Thyroid gland (tissue), 4 donors: ENCODE measurements around the gene FAM234A. TPM values are rescaled to one million over a fixed set of nuclear protein-coding genes. Genes with fewer than 3 reads are reported as not detected.

Experiments used
- DNase-seq, 2 donors: peaks; one replicate each; pipeline ENCODE4 v3.0.0-alpha.2; 2019
- H3K27ac ChIP-seq, 3 donors: fragments of 200-600 bp; sonication (generic); 1 replicate in 2 of 3; 2 replicates in 1 of 3; pipeline ENCODE4 v1.5.1; 2016 to 2019; ENCODE audit warnings: mild to moderate bottlenecking in 1 of 3, moderate library complexity in 1 of 3
- H3K27me3 ChIP-seq: fragments of 200-600 bp; sonication (generic); one replicate; pipeline ENCODE4 v1.5.1; 2019
- H3K36me3 ChIP-seq, 2 donors: fragments of 200-600 bp; sonication (generic); one replicate each; pipeline ENCODE4 v1.5.1; 2016 to 2019
- H3K4me1 ChIP-seq, 2 donors: fragments of 200-600 bp; sonication (generic); one replicate each; pipeline ENCODE4 v1.5.1; 2017 to 2019
- H3K4me3 ChIP-seq, 3 donors: fragments of 200-600 bp; sonication (generic); replicated peaks in 1 of 3; 1 replicate in 2 of 3; 2 replicates in 1 of 3; pipeline ENCODE4 v1.5.1; 2016; ENCODE audit warnings: mild to moderate bottlenecking in 1 of 3
- H3K9me3 ChIP-seq: fragments of 200-600 bp; sonication (generic); one replicate; pipeline ENCODE4 v1.5.1; 2017
- CTCF ChIP-seq, 6 experiments: fragments of 200-600 bp in 3 of 6; fragments of 450-650 bp in 3 of 6; sonication (generic) in 3 of 6; IDR thresholded peaks; one replicate each; pipeline ENCODE4 v1.5.1; 2016 to 2019; ENCODE audit warnings: antibody characterized with exemption in 6 of 6, mild to moderate bottlenecking in 2 of 6, inconsistent platforms in 1 of 6, moderate library complexity in 1 of 6
- POLR2A ChIP-seq, 2 donors: fragments of 450-650 bp; IDR thresholded peaks; one replicate each; pipeline ENCODE4 v1.6.1; 2017; ENCODE audit warnings: antibody characterized with exemption in 2 of 2, mild to moderate bottlenecking in 2 of 2, moderate library complexity in 1 of 2
- WGBS, 2 donors: methylation state at CpG; one replicate each; pipeline ENCODE4 v1.1.5; 2017; 5-methylcytosine and 5-hydroxymethylcytosine counted together
- intact Hi-C: fragments of 100-400 bp; cut with DNase I; formaldehyde crosslinking; loops from one replicate; pipeline ENCODE4 v1.15.1; 2023
- total RNA-seq, 4 donors: library from RNA; depleted of rRNA; stranded (reverse); fragments of >200 nt; gene quantifications; one replicate each; pipeline ENCODE4 v1.2.3, GENCODE V29; 2016

FAM234A gene
- total RNA-seq, 4 donors from 2014 or later: 35.3 to 140 (median 107) TPM

GRCh38 chr16:188674-189073 lies 45.9 kb upstream of the FAM234A start:
- Histone ChIP-seq H3K27me3 (no peaks in the 10 kb centered on the region), H3K9me3 (no peaks in the 10 kb centered on the region), H3K4me3 (no peak overlapping the region), H3K27ac (no peak overlapping the region), H3K36me3 (peaks cover 53 to 60% of the 10 kb centered on the region in 2 donors), H3K4me1 (no peaks in the 10 kb centered on the region)
- 75 to 95% methylated on average over 5 to 6 of the region's 8 CpGs for WGBS, 2 donors
- DNase-seq: no peak
- TF ChIP-seq POLR2A (IDR thresholded peaks at IDR 0.05): no peak
- no peak for TF ChIP-seq CTCF (IDR thresholded peaks at IDR 0.05)
- intact Hi-C loops: no loop called here

GRCh38 chr16:189604-190186 lies 44.9 kb upstream of the FAM234A start:
- 93 to 96% methylated on average over 34 of the region's 34 CpGs for WGBS, 2 donors
- no peak overlapping the region for H3K27ac ChIP-seq
- intact Hi-C loops: no loop called here
- no peak for DNase-seq
- H3K4me3 ChIP-seq: no peak overlapping the region
- no peaks in the 10 kb centered on the region for H3K27me3 ChIP-seq
- TF ChIP-seq POLR2A (IDR thresholded peaks at IDR 0.05) (no peak), CTCF (IDR thresholded peaks at IDR 0.05) (no peak)
- no peaks in the 10 kb centered on the region for H3K4me1 ChIP-seq
- peaks cover 57 to 69% of the 10 kb centered on the region in 2 donors for H3K36me3 ChIP-seq
- H3K9me3 ChIP-seq: no peaks in the 10 kb centered on the region

GRCh38 chr16:191831-192230 lies 42.8 kb upstream of the FAM234A start:
- 90 to 95% methylated on average over 4 of the region's 4 CpGs for WGBS, 2 donors
- intact Hi-C loops: no loop called here
- no peak overlapping the region for H3K4me3 ChIP-seq

GRCh38 chr16:192686-193085 lies 41.9 kb upstream of the FAM234A start:
- Histone ChIP-seq H3K27me3 (no peaks in the 10 kb centered on the region), H3K4me3 (no peak overlapping the region), H3K36me3 (peaks cover 70 to 91% of the 10 kb centered on the region in 2 donors), H3K27ac (no peak overlapping the region), H3K9me3 (no peaks in the 10 kb centered on the region), H3K4me1 (no peaks in the 10 kb centered on the region)
- TF ChIP-seq CTCF (IDR thresholded peaks at IDR 0.05) (no peak), POLR2A (IDR thresholded peaks at IDR 0.05) (no peak)
- intact Hi-C loops: no loop called here
- 95% methylated on average over 11 of the region's 11 CpGs for WGBS, 2 donors
- no peak for DNase-seq

More at GRCh38 chr16:191831-192230, 42.8 kb upstream of the FAM234A start:
- Histone ChIP-seq H3K4me1 (no peaks in the 10 kb centered on the region), H3K27ac (no peak overlapping the region), H3K27me3 (no peaks in the 10 kb centered on the region), H3K9me3 (no peaks in the 10 kb centered on the region), H3K36me3 (peaks cover 72 to 88% of the 10 kb centered on the region in 2 donors)
- TF ChIP-seq CTCF (IDR thresholded peaks at IDR 0.05) (no peak), POLR2A (IDR thresholded peaks at IDR 0.05) (no peak)
- DNase-seq: no peak

- Histone ChIP-seq H3K9me3 (no peaks in the 10 kb centered on the region), H3K27me3 (no peaks in the 10 kb centered on the region), H3K4me3 (no peak overlapping the region), H3K4me1 (no peaks in the 10 kb centered on the region), H3K36me3 (peaks cover 74 to 94% of the 10 kb centered on the region in 2 donors), H3K27ac (no peak overlapping the region)
- intact Hi-C loops: no loop called here
- no peak for DNase-seq
- WGBS, 2 donors: 95 to 97% methylated on average over 15 of the region's 15 CpGs
- no peak for TF ChIP-seq POLR2A (IDR thresholded peaks at IDR 0.05)
- TF ChIP-seq CTCF (IDR thresholded peaks at IDR 0.05): no peak
These were observed 41.2 kb upstream of the FAM234A start for GRCh38 chr16:193441-193840.
